Measurements from ENCODE around the gene CA10.

DNA sequence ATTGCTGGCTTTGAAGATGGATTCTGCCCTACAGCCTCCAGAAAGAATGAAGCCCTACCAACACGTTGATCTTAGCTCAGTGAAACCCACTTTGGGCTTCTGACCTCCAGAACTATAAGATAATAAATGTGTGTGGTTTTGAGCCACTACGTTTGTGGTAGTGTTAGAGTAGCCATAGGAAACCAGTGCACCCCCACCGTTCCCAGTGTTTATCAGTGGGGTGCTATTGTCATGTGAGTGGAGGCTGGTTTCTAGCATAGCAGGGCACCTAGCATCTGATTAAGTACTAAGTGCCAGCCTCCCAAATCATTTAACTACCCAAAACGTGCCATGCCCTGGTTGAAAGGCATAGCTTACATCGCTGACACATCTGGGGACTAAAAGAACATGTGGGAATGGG lies 474.3 kb downstream of the CA10 start:
- TF ChIP-seq, protein P1, sequence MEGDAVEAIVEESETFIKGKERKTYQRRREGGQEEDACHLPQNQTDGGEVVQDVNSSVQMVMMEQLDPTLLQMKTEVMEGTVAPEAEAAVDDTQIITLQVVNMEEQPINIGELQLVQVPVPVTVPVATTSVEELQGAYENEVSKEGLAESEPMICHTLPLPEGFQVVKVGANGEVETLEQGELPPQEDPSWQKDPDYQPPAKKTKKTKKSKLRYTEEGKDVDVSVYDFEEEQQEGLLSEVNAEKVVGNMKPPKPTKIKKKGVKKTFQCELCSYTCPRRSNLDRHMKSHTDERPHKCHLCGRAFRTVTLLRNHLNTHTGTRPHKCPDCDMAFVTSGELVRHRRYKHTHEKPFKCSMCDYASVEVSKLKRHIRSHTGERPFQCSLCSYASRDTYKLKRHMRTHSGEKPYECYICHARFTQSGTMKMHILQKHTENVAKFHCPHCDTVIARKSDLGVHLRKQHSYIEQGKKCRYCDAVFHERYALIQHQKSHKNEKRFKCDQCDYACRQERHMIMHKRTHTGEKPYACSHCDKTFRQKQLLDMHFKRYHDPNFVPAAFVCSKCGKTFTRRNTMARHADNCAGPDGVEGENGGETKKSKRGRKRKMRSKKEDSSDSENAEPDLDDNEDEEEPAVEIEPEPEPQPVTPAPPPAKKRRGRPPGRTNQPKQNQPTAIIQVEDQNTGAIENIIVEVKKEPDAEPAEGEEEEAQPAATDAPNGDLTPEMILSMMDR (IDR thresholded peaks at IDR 0.05) = no peak
- TF ChIP-seq POLR2A (IDR thresholded peaks at IDR 0.05) = no peak

All from heart left ventricle (tissue), 13 donors.